HG03442 (cell line): ENCODE data around the gene PTPN2.
A peak's percentile ranks its signal among the peaks of the same experiment; 100 is the strongest.

Experiments used
- ATAC-seq: cut with Tn5 transposase; IDR thresholded peaks from one replicate; pipeline ENCODE4 v1.9.1; 2021; ENCODE audit warnings: mild to moderate bottlenecking, moderate library complexity; ENCODE audit not compliant: unreplicated experiment

Gene PTPN2

DNA sequence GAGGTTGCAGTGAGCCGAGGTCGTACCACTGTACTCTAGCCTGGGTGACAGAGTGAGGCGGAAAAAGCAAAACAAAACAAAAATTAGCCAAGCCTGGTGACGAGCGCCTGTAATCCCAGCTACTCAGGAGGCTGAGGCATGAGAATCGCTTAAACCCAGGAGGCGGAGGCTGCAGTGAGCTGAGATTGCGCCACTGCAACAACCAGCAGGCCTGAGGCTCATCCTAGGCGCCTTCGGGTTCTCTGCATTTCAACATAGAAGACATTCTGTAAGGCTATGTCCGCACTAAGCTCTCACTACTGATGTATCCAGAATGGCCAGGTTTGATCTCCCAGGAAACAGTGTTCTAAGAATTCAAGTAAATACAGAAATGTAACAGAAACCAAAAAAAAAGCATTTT is 23.5 kb downstream of the PTPN2 start:
- ATAC-seq: no peak

GRCh38 chr18:12858991-12859390 is 25.0 kb downstream of the PTPN2 start:
- ATAC-seq: no peak

GRCh38 chr18:12857991-12858544 is 26.0 kb downstream of the PTPN2 start:
- no peak for ATAC-seq

GRCh38 chr18:12857215-12857905 is 26.7 kb downstream of the PTPN2 start:
- no peak for ATAC-seq

DNA sequence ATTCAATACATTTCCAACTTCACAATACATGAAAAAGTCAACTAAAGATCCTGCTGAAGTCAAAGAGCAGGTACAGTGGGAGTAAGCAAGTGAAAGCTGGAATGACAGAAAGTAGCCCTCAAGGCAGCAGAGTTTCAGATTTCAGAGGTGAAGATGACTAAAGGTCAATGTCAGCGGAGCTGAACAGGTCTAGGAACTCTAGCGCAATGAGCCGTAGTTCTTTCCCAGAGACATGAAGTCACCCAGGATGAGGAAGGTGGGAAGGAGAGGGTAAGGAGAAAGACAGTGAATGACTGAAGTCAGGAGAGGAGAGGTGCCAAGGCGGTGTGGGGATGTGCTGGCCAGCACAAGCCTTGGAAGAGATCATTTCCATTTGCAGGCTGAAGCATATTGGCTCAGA is 28.1 kb downstream of the PTPN2 start:
- no peak for ATAC-seq

DNA sequence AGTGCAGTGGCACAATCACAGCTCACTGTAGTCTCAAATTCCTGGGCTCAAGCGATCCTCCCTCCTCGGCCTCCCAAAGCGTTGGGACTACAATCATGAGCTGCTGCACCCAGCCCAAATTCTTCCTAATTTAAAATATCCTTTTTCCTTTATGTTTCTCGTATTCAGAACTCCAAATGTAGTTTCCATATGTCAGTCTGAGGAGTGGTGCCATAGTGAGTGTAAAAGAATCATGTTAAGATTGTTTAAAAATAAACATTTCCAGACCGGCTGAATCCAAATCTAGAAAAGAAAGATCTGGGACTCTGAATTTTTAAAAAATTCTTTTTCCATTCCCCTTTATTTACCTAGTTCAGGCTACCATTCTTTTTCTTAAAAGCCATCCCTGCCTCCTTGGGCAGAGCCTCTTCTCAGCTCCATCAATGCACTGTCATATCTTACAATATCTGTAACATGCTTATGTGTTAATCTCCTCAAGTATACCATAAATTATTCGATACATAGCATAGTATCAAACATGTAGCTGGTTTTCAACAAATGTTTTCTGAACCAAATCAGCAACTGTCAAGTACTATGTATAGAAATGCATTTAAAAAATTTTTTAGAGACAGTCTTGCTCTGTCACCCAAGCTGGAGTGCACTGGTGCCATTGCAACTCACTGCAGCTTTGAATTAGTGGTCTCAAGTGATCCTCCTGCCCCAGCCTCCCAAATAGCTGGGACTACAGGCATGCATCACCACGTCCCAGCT is 31.3 kb downstream of the PTPN2 start:
- ATAC-seq: no peak

- ATAC-seq: no peak
Measured at GRCh38 chr18:12851716-12852115, 32.3 kb downstream of the PTPN2 start.

- no peak for ATAC-seq
Measured at GRCh38 chr18:12849548-12849947, 34.5 kb downstream of the PTPN2 start.

GRCh38 chr18:12848405-12848804 is 35.6 kb downstream of the PTPN2 start:
- ATAC-seq: no peak

DNA sequence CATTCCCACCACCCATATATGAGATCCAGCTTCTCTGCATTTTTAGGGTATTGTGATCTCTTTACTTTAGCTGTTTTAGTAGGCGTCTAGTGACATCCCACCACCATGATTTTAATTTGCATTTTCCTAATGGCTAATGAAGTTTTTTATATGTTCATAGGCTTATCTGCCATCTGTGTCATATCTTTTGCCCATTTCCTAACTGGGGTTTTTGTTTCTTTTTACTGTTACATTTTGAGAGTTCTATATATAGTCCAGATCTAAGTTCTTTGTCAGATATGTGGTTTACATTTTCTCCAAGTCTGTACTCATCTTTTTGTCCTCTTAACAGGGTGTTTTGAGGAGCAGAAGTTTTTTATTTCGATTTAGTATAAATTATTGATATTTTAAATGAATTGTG is 39.6 kb downstream of the PTPN2 start:
- ATAC-seq: no peak

DNA sequence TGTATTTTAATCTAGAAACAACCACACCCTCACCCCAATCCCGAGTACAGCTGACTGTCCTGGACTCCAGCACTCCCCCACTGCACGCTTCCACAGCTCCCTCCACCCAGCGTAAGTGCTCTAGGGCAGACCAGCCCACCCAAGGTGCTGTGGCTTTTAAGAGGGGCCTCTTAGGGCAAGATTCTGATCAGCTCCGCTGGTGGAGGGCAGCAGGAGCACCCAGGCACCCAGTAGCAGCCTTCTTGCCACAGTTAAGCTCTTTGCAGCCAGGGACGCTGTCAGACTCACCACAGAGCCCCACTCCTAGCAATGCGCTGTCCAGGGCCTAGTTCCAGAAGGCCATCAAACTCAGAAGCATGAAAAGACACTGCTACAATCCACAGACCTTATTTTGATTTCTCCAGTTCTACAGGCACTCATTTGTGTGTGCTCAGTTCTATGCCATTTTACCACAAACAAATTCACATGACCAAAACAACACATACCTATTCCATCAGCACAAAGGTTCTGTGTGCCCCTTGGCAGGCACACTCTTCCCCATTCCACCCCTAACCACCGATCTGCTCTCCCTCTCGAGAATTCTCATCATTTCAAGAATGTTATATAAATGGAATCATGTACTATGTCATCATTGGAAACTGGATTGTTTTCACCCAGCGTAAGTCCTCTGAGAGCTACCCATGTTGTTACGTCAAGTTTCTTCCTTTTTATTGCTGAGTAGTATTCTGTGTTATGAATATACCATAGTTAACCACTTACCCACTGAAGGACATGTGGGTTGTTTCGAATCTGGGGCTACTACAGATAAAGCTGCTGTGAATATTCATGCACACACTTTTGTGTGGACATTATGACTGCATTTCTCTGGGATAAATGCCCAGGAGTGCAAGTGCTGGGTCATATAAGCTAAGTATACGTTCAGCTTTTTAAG is 40.4 kb downstream of the PTPN2 start:
- ATAC-seq: no peak

- ATAC-seq: no peak
Measured at GRCh38 chr18:12842459-12843380, 41.3 kb downstream of the PTPN2 start.

DNA sequence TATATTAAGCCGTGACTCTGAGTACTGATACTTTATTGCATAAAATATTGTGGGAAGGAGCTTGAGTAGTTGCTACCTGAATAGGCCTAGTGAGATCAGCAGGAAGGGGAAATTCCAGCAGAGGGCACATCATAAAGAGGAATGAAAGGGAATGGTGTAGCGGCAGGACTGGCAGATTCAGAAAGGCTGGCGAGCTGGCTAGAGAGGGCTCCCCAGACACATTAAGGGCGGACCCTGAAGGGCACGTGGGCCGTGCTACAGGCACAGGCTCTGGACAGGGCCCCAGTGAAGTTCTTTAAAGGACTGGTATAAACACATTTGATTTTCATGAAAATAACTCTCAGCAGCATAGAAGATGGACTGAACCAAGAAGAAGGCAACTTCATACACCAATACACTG is 43.0 kb downstream of the PTPN2 start:
- no peak for ATAC-seq

DNA sequence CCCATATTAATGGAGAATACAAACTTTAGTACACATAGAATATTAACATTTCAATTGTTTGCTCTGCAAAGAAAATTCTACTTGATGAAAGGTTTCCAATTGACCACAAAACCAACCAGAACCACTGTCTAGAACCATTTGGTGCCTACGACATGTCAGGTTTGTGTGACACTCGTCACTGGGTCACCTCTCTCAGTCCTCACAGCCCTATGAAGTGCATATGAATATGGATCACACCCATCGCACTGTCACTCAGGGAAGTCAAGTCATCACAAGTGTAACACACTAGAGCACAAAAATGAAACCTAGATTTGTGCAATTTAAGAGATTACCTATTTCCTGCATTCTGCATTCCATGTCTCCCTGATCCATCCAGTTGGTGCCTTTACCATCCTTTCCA is 43.7 kb downstream of the PTPN2 start:
- no peak for ATAC-seq

DNA sequence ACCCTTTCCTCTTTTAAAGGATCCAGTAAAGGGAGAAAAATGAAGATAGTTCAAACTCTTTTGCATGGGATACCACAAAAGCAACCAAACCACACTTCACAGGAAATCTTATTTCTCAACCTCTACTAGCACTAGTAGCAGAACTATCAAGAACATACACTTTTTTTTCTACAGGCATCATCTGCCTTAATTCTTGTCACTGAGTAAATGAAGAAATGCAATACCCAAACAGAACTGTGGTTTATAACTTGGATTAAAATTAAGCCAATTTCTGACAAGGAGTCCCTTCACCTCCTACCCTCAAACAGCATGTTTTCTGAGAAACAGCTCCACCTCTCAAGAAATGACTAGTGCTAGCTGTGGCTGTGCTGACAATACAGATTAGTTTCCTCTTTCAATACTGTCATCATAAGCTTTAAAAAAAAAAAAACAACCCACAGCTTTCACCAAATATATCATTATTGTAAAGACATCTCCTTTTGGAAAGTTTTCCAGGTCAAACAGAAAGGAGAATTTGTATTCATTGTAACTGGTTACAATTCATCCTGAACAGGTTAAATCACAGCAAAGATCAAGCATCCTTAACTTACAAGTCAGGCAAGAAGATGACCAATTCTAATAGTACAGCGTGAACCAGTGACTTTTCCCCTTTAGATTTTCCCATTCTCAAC is 44.4 kb downstream of the PTPN2 start:
- ATAC-seq: peak; percentile 75

DNA sequence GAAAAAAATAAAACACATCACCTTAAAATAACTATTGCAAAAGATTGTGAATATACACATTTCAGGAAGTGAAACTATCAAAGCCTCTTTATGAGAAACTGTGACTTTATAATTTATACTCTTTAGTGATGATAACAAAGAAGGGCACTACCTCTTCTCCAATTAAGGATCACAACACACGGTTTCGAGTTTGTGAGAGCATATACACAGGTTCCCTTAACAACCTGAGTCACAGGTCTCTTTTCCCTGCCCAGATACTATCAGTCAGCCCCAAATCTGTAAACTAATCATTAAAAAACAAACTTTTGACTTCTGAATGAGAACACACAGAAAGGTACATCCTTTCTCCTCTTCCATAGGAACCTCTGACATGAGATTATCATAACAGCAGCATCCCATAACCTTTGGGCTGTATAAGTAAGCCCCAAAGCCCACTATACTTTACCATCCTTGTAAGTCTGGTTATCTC is 44.9 kb downstream of the PTPN2 start:
- peak; percentile 38 for ATAC-seq

GRCh38 chr18:12838178-12838634 is 45.8 kb downstream of the PTPN2 start:
- ATAC-seq: no peak

- no peak for ATAC-seq
Measured at GRCh38 chr18:12837747-12838146, 46.3 kb downstream of the PTPN2 start.

GRCh38 chr18:12836551-12836950 is 47.5 kb downstream of the PTPN2 start:
- ATAC-seq: no peak
